HG03095 (cell line): ENCODE data around the gene UBN1.

Source experiments
- ATAC-seq: cut with Tn5 transposase; IDR thresholded peaks from one replicate; pipeline ENCODE4 v1.9.1; 2021; ENCODE audit warnings: moderate library complexity; ENCODE audit not compliant: unreplicated experiment

The UBN1 gene

DNA sequence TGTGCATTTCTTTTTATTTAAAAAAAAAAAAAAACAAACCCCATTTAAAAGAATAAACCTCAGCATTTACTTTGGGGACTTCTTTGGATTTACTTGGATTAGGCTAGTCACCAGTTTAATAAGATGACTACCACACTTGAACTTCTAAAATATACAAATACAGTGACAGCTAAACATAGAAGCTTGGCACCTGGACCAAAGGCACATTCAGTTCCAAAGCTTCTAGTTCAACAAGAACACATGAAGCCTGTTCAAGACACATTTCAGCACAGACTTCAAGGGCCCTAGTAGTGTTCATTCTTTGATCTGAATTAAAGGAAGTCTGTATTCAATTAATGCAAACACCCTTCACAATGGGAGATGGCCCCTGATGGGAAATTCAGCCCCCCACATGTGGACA lies 33.2 kb upstream of the UBN1 start:
- ATAC-seq = no peak

DNA sequence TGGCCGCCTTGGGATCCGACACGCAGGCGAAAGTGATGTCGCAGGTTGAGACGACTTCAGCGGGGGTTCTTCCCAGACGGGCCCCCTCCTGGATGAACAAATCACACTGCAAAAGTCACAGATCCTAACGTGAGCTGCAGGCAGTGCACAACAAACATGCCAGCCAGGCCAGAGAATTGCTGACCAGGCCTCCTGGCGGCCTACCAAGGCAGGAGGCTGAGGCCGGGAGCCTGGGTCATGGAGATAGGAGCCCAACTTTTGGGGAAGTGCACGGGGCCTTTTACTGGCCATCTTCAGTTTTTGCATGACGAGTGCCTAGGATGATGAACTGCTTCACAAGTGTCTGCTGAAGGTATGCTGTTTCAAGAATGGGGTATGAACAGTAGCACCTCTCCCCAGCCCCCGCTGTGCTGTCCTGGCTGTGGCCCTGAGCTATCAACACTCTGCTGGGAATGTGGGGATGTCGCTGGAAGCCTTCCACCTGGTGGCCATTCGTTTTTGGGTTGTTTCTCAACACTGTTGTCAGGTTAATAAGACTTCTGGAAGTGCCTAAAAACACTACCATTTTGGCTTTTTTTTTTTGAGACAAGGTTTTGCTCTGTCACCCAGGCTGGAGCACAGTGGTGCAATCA lies 32.6 kb upstream of the UBN1 start:
- ATAC-seq = no peak

DNA sequence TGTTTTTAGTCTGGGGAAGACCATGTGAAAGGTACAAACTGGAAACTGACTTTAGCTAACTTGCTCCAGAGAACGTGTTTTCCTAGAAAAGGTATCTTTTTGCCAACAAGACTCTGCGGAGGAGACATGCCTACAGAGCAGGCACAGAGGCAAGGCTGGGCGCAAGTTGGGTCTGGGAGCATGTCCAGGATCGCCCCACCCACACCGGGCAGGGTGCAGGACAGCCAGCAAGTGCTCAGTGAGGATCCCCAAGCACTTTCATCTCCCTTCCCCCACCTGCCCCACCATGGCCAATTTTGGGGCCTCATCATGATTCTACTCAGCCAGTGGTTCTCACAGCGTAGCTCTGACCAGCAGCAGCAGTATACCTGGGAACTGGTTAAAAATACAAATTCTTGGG lies 26.6 kb upstream of the UBN1 start:
- ATAC-seq = no peak

DNA sequence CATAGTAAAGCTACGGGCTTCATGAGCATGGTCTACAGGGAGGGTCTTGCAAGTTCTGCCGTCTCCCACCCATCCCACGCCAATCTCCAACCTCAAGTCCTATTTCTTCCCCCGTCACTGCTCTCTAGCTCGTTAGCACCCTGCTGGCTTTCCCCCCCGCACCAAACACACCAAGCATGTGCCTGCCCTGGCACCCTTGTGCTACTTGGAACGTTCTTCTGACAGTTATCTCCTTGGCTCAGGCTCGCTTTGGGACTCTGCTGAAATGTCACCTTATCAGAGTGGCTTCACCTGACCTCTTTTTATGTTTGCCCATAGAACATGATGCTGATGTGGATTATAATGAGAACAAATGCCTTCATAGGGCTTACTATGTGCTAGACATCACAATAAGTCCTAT lies 22.1 kb upstream of the UBN1 start:
- ATAC-seq = no peak

DNA sequence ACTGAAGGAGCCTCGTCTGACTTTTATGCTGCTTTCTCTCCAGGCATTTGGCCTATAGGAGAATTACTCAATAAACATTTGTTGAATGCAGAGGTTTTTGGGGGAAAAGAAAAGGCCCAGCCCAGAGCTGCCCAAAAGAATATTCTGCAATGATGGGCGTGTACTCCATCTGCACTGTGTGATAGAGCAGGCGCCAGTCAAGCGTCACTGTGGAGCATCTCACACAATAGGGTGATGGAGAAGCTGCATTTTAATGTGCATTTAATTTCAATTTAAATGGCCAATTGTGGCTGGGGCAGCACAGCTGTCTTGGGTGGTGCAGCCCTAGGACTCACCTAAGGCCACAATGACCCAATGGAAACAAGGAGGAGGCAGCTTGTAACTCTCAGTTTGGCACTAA lies 20.8 kb upstream of the UBN1 start:
- ATAC-seq = no peak

DNA sequence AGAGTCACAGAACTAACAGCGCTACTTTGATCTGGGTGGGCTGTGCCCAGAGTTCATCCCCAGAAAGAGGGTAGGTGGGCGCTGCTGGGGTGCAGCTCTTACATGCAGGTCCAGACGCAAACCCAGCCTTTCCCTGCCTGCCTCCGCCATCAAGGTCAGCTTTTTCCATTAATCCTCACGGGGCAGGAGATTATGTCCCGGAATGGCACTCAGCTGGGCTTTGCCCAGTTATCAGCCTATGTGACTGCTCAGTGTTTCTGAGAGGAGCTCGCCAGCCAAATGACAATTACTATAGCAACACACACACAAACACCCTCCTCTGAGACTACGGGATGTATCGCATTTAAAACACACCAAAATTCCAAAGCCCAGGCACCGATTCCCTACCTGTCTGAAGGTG lies 20.3 kb upstream of the UBN1 start:
- no peak for ATAC-seq

DNA sequence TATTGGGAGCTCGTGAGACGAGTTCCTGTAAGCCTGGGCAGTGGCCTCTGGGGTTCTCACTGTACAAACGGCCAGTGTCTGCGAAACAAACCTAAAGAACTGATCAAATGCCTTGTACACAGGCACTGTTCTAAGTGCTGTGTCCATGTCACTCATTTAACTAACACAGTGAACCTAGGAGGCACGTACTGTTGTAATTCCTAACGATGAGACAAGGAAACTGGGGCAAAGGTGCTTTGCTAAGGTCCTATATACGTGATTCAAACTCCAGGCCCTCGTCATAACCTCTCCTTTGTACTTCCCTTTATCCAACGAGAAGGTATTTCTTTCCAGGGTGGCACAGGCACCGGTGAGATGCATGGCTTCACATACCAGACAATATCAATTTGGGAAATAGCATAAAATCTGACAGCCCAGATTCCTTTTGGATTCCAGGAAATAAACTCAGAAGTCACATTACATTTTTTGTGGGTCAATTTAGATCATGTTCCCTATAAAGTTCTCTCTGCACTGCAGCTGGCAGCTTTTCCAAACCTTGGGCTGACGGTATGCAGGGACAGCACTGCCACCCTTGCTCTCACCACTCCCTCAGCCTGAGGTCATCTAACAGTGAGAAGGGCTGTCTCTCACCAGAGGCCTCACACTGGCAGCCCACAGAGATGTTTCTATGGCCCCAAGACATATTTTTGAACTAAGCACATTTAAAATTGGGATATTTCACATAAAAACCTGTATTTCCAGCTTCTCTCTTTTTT lies 18.5 kb upstream of the UBN1 start:
- no peak for ATAC-seq

DNA sequence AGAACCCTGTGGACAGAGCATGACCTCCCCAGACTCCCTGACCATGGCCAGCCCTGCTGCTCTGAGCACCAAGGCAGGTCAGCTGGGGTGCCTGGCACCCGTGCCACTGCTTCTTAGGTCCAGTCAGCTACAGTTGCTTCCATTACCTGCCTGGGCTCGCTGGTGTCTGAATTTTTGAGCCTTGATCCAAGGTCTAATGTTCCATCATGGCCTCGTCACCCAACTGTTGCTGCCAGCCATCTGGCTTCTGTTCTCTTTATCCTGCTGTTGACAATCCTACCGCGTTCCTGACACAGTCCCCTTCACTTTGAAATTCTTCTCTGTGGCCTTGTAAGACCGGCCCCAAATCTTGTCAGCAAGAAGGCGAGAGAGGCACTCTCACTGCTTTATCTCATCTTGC lies 16.9 kb upstream of the UBN1 start:
- no peak for ATAC-seq

DNA sequence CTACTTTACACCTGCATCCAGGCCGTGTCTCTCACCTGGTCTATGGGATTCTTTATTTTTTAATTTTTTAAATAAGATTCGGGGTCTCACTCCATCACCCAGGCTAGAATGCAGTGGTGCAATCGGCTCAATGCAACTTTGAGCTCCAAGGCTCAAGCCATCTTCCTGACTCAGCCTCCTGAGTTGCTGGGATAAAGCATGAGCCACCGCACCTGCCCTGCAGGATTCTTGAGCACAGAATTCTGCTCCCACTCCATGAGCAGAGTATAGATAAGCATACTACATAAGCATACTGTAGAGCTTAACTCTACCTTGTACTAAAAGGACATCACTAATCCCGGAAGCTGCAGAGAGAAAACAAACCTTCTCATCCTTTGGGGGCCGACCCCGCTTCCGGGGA lies 15.7 kb upstream of the UBN1 start:
- ATAC-seq = no peak

DNA sequence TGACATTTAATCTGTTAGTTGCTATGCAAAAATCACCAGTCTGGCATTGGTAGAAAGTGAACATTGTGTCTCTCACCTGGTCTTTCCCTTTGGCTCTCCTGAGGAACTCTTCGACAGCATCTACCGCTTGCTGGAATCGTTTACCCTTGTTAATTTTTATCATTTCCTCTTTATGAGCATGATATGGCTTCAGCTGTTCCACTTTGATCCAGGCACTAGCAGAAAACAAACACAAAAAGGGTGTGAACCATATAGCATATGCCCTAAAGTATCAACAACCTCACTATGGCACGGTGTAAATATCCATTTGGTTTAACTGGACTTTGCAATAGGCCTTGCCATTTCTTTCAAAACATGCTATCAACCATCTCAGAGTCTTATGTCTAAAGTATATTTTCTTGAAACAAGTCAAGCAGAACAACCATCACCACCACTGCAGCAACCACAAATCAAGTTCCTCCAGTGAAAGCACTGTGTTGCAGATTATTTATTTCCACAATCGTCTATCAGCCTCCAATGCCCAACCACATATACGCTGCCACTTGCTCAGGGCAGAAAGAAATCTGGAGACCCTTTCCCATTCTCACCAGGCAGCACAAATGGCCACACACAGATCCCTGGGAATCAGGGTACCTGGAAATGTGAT lies 14.5 kb upstream of the UBN1 start:
- no peak for ATAC-seq

DNA sequence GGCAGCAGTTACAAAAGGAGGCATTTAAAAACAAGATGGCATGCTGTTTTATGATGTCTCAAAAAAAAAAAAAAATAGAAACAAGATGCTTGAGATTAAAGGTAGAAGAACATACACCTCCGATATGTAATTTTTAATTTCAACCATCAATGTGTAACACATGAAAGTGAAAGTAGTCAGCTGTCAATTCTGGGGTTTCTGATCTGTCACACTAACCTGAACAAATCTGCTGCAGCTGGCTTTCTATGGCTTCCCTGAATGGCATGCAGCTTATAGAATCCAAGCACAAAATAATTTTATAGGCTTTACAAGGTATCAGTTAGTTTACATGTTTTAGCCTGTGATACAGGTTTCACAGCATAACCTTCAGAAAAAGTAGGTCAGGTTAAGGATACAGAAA lies 13.7 kb upstream of the UBN1 start:
- ATAC-seq = no peak

DNA sequence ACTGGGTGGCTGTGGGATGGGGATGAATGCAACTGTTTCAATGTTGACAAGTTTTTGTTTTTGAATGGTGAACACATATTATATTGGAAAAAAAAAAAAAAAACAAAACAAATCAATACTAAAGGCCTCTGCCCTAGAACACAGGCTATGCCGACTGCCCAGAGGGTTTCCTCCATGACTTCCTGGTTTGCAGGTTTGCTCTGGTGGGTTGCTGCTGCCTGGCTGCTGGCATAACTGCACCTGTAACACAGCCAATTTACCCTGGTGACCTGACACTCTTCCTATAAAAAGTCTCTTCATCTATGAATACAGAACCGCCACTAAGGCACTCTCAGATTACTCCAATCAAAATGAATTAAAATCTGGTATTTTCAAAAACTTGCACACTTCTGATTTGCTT lies 10.6 kb upstream of the UBN1 start:
- no peak for ATAC-seq

DNA sequence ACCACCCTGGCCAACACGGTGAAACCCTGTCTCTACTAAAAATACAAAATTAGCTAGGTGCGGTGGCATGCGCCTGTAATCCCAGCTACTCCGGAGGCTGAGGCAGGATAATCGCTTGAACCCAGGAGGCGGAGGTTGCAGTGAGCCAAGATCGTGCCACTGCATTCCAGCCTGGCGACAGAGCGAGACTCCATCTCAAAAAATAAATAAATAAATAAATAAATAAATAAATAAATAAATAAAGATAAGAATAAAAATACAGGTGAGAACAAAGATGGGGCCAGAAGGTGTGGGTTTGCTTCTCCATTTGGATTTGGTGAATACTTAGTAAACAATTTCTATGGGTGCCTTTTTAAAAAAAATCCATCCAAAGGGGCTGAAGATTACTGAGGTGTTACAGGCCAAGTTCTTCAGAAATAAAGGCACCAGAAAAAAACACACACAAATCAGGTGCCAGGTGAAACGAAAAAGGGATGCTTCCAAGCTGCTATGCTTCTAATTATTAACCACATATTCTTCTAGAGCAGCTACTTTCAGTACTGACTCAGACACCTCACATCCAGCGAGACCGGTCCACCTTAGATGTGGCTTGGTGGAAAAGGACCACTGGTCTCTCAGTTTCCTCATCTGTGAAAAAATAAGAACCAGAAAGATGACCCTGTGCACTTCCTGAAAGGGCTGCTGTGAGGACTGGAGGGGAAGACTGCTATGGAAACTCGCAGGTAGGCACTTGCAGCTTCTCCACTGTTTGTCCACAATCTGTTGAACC lies 9.4 kb upstream of the UBN1 start:
- no peak for ATAC-seq

DNA sequence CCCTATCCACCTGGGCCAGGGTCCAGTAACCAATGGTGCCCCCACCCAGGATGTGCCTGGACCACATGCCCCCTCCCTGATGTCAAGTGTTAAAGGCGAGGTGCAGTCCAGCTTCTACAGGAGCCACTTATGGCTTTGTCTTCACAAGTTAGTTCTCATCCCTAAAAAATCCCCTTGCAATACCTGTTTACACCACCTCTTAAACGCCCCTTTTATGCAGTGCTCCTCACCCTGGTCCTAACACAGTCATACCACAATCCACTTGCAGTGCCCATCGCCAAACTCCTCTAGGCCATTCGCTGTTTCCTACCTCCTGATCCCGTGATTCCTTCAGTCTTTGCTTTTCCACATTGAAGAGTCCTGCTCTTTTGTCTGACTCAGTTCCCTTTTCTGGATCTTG lies 7.3 kb upstream of the UBN1 start:
- ATAC-seq = no peak

DNA sequence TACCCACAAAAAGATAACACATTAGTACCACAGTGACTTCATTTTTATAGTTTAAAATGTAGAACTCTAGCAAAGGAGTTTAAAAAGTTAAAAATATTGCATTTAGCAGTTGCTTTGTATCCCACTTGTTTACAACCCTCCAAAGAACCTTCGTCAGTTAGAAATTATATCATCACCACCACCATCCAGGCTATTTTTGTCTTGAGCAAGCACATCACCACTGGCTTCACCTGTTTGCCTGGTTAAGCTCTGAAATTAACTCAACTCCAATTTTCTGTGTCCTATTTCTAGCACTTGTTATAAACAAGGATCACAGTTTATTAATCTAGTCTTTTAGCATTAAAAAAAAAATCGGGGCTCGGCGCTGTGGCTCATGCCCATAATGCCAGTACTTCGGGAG lies 6.3 kb upstream of the UBN1 start:
- no peak for ATAC-seq

DNA sequence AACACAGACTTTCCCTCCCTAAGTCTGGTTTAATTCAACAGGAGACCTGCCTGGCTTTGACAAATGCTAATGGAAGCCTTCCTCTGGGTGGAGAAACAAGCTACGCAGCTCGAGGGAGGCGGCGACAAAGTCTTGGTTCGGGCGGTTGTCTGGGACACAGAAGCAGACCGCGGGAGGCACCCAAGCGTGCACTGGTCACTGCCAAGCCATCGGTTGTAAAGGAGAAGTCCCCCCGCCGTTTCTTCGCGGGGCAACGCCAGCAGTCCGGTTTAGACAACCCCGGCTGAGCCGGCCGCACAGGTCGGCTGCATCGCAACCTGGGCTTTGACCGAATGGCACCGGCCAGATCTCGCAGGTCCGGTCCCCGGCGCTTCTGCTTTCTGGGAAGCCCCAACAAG lies 779 bp upstream of the UBN1 start:
- no peak for ATAC-seq

DNA sequence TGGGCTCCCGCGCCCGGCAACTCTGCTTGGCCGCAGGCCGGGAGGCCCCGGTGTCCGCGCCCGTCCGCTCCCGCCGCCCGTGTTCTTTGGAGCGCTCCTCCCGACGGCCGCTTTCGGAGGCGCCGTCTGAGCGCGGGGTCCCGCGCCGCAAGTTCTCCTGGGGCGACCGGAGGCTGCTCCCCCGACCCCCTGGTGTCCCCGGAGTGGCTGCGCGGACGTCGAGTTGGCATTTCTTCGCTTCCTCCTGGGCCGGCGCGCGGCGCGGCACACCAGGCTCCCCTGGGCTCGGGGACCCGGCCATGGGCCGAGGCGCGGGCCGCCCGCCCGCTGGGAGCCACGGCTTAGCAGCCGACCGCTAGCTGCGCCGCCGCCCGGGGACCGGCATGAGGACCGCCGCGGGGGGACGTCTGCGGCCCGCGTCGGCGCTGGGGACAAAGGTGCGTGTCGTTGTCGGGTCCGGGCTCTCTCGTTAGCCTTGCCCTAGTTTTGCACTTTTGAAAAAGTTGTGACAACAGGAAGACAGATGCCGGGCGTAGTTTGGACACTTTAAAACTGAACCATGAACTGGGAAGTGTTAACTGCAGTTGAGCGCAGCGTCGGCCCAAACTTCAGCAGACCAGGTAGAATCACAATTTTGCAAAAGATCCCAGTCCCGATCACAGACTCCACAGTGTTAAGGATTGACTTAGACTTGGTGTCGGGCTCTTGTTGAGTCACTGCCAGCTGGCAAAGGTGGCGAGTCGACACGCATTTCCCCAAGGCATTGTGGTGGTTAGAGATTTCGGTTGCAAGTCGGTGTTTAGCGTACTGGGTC lies 700 bp downstream of the UBN1 start:
- ATAC-seq = peak; percentile 26

DNA sequence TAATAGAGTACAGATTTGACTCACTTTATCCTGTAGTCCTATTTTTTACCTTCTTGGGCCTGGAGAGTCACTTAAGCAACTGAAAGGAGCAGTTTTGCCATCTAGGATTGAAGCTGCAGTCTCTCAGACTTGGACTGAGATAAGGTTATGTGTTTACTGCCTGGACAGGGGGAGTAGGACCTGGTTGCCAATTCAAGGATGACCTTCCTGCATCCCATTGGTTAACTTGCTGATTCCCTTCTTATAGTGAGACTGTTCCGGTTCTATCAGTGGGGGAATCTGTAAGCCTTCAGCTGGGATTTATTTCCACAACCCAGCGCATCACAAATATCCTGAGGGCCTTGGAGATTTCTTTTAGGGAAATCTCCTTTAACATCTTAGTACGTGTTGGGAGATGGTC lies 2.9 kb downstream of the UBN1 start:
- no peak for ATAC-seq

DNA sequence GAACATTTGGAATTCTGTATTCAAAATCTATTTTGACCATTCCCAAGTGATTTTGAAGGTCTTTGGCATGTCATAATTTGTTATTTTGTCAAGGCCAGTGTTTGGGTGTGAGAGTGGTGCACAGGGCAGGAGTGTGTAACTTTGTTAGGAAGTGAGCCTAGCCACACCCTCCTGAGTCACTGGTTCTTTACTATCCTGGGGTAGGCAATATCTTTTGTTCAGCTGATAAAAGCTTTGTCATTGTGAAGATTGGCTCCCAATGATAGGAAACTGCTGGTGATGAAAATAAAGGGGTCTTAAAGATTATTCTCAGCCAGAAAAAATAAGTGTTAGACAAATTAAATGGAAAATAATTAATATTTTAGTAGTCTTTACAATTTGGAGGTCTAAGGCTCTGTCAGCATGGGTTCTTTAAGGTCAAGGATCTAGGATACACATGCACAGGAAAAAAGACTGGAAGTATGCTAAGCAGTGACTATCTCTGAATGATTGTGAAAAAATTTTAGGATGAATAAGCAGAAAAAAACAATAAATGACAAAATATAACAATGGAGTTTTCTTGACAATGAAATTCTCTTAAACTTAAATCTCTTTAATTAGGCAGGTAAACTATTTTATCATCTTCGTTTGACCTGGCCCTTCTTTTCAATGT lies 5.1 kb downstream of the UBN1 start:
- ATAC-seq = no peak

DNA sequence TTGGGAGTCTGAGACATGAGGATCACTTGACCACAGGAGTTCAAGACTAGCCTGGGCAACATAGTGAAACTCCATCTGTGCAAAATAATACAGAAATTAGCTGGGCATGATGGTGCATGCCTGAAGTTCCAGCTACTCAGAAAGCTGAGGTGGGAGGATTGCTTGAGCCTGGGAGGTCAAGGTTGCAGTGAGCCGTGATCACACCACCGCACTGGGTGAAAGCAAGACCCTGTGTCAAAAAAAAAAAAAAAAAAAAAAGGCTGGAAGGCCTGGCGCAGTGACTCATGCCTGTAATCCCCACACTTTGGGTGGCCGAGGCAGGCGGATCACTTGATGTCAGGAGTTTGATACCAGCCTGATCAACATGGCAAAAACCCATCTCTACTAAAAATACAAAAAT lies 8.1 kb downstream of the UBN1 start:
- no peak for ATAC-seq
